Liver (tissue), 9 donors: ENCODE data around the gene PHIP. TPM values are rescaled to one million over a fixed set of nuclear protein-coding genes. Genes with fewer than 3 reads are reported as not detected.

Source experiments
- DNase-seq: peaks from one replicate; pipeline ENCODE4 v3.0.0-alpha.2; 2017; ENCODE audit warnings: low spot score
- H3K27ac ChIP-seq, 2 donors: one replicate each; pipeline ENCODE4 v1.7.0; 2013; ENCODE audit warnings: inconsistent platforms in 2 of 2, low read length in 2 of 2, control low read depth in 1 of 2, low read depth in 1 of 2, mild to moderate bottlenecking in 1 of 2
- H3K27me3 ChIP-seq, 4 donors: one replicate each; pipeline versions ENCODE4 v1.6.1 to v1.7.0; 2013; ENCODE audit warnings: low read length in 3 of 4, inconsistent platforms in 1 of 4, mild to moderate bottlenecking in 1 of 4, moderate library complexity in 1 of 4; ENCODE audit not compliant: control insufficient read depth in 4 of 4, insufficient read depth in 4 of 4
- H3K36me3 ChIP-seq, 4 donors: one replicate each; pipeline versions ENCODE4 v1.6.1 to v1.7.0; 2013; ENCODE audit warnings: low read length in 3 of 4, mild to moderate bottlenecking in 3 of 4, low read depth in 1 of 4, moderate library complexity in 1 of 4; ENCODE audit not compliant: control insufficient read depth in 4 of 4, insufficient read depth in 3 of 4
- H3K4me1 ChIP-seq, 4 donors: one replicate each; pipeline versions ENCODE4 v1.6.1 to v1.7.0; 2013; ENCODE audit warnings: low read length in 3 of 4, mild to moderate bottlenecking in 3 of 4, moderate library complexity in 1 of 4; ENCODE audit not compliant: control insufficient read depth in 4 of 4, insufficient read depth in 4 of 4
- H3K4me3 ChIP-seq, 3 donors: one replicate each; pipeline versions ENCODE4 v1.6.1 to v1.7.0; 2013; ENCODE audit warnings: low read length in 3 of 3, control low read depth in 1 of 3, low read depth in 1 of 3, mild to moderate bottlenecking in 1 of 3
- H3K9ac ChIP-seq, 2 donors: one replicate each; pipeline ENCODE4 v1.7.0; 2013; ENCODE audit warnings: low read length in 2 of 2, mild to moderate bottlenecking in 2 of 2, moderate library complexity in 2 of 2, control low read depth in 1 of 2, low read depth in 1 of 2
- H3K9me3 ChIP-seq, 4 donors: one replicate each; pipeline versions ENCODE4 v1.6.1 to v1.7.0; 2013; ENCODE audit warnings: low read length in 3 of 4; ENCODE audit not compliant: control insufficient read depth in 4 of 4
- ATF3 ChIP-seq: IDR thresholded peaks from 2 replicates; pipeline ENCODE4 v1.6.1; 2016; ENCODE audit warnings: antibody characterized with exemption
- CTCF ChIP-seq: fragments of 150-350 bp; IDR thresholded peaks from 2 replicates; pipeline ENCODE4 v1.5.1; 2017; ENCODE audit warnings: improper control_type of control experiment, low read depth, low read length; ENCODE audit not compliant: missing input control
- GABPA ChIP-seq, 2 donors: IDR thresholded peaks in 1 of 2; conservative IDR thresholded peaks in 1 of 2; 2 replicates each; pipeline ENCODE4 v1.6.1; 2016; ENCODE audit warnings: antibody characterized with exemption in 2 of 2, mild to moderate bottlenecking in 1 of 2, moderate library complexity in 1 of 2
- HNF4G ChIP-seq: IDR thresholded peaks from 2 replicates; pipeline ENCODE4 v1.6.1; 2016; ENCODE audit warnings: antibody characterized with exemption
- JUND ChIP-seq, 2 donors: IDR thresholded peaks; 2 replicates each; pipeline ENCODE4 v1.6.1; 2016; ENCODE audit warnings: antibody characterized with exemption in 2 of 2
- MAX ChIP-seq: IDR thresholded peaks from 2 replicates; pipeline ENCODE4 v1.6.1; 2016; ENCODE audit warnings: antibody characterized with exemption
- NR2F2 ChIP-seq: IDR thresholded peaks from 2 replicates; pipeline ENCODE4 v1.6.1; 2016; ENCODE audit warnings: antibody characterized with exemption
- REST ChIP-seq: IDR thresholded peaks from 2 replicates; pipeline ENCODE4 v1.6.1; 2016; ENCODE audit warnings: antibody characterized with exemption, mild to moderate bottlenecking
- RXRA ChIP-seq, 2 donors: IDR thresholded peaks; 2 replicates each; pipeline ENCODE4 v1.6.1; 2017 to 2018; ENCODE audit warnings: antibody characterized with exemption in 2 of 2, mild to moderate bottlenecking in 1 of 2
- TAF1 ChIP-seq: conservative IDR thresholded peaks from 2 replicates; pipeline ENCODE4 v1.6.1; 2016; ENCODE audit warnings: antibody characterized with exemption, mild to moderate bottlenecking
- YY1 ChIP-seq: IDR thresholded peaks from 2 replicates; pipeline ENCODE4 v1.6.1; 2016; ENCODE audit warnings: antibody characterized with exemption, mild to moderate bottlenecking
- WGBS: extraction: QIAGEN DNeasy Blood & Tissue Kit; methylation state at CpG from one replicate; pipeline ENCODE4 v1.1.7; 2013; 5-methylcytosine and 5-hydroxymethylcytosine counted together
- polyA plus RNA-seq, 2 donors: library from polyadenylated mRNA; stranded (reverse) in 1 of 2; unstranded in 1 of 2; fragments of 200-250 nt in 1 of 2; fragments of >200 nt in 1 of 2; fragmentation: Nextera tagmentation in 1 of 2; extraction: Ambion mirVana in 1 of 2; gene quantifications; one replicate each; pipeline versions ENCODE4 v1.2.1 to v1.2.3, GENCODE V29; 2013 to 2015
- total RNA-seq, 2 donors: library from RNA; depleted of rRNA; stranded (reverse); fragments of >200 nt; gene quantifications; one replicate each; pipeline ENCODE4 v1.2.3, GENCODE V29; 2014
- donor health status: healthy.
- donor health status: healthy.
- donor health status: healthy.
- donor health status: healthy.
- donor health status: healthy.

The PHIP gene
- total and polyA plus RNA-seq, 4 donors = 1.6 to 22.4 (median 9.4) TPM

- no peak for TF ChIP-seq GABPA (IDR thresholded peaks at IDR 0.05 in 1 of 2, conservative IDR thresholded peaks at IDR 0.05 in 1 of 2)
- Histone ChIP-seq H3K9ac (no peak overlapping the region), H3K9me3 (no peaks in the 10 kb centered on the region), H3K4me1 (no peaks in the 10 kb centered on the region), H3K27me3 (no peaks in the 10 kb centered on the region), H3K36me3 (no peaks in the 10 kb centered on the region), H3K27ac (no peak overlapping the region), H3K4me3 (no peak overlapping the region)
- DNase-seq = no peak
- 87% methylated on average over 1 of the region's 1 CpG for WGBS
Observed at GRCh38 chr6:79119217-79119616, 41.2 kb upstream of the PHIP start.

GRCh38 chr6:79117752-79118151 lies 39.7 kb upstream of the PHIP start:
- no peak overlapping the region for H3K4me3 ChIP-seq
- H3K4me1 ChIP-seq = no peaks in the 10 kb centered on the region
- H3K27ac ChIP-seq = no peak overlapping the region
- no peaks in the 10 kb centered on the region for H3K27me3 ChIP-seq
- WGBS = 92% methylated on average over 2 of the region's 2 CpGs
- no peak overlapping the region for H3K9ac ChIP-seq
- H3K9me3 ChIP-seq = no peaks in the 10 kb centered on the region
- DNase-seq = no peak
- TF ChIP-seq JUND (IDR thresholded peaks at IDR 0.05) (no peak), NR2F2 (no peak), REST (no peak), GABPA (IDR thresholded peaks at IDR 0.05 in 1 of 2, conservative IDR thresholded peaks at IDR 0.05 in 1 of 2) (no peak)
- H3K36me3 ChIP-seq = no peaks in the 10 kb centered on the region

- Histone ChIP-seq H3K36me3 (no peaks in the 10 kb centered on the region), H3K27ac (no peak overlapping the region), H3K9me3 (no peaks in the 10 kb centered on the region), H3K9ac (no peak overlapping the region), H3K27me3 (no peaks in the 10 kb centered on the region), H3K4me3 (no peak overlapping the region), H3K4me1 (no peaks in the 10 kb centered on the region)
- no peak for TF ChIP-seq CTCF
- no peak for TF ChIP-seq HNF4G
- TF ChIP-seq ATF3 = no peak
- TF ChIP-seq TAF1 = no peak
- no peak for TF ChIP-seq JUND (IDR thresholded peaks at IDR 0.05)
- no peak for TF ChIP-seq RXRA (IDR thresholded peaks at IDR 0.05)
- TF ChIP-seq GABPA (IDR thresholded peaks at IDR 0.05 in 1 of 2, conservative IDR thresholded peaks at IDR 0.05 in 1 of 2) = no peak
- TF ChIP-seq MAX = no peak
- no peak for TF ChIP-seq YY1
- no peak for DNase-seq
- 73% methylated on average over 2 of the region's 2 CpGs for WGBS
Observed at GRCh38 chr6:79115553-79116182, 37.6 kb upstream of the PHIP start.
